CD1c-positive myeloid dendritic cell (primary cell): ENCODE results near the gene KRT80.

Source experiments
- DNase-seq: peaks from one replicate; pipeline ENCODE4 v3.0.0-alpha.2; 2016; ENCODE audit errors: extremely low spot score

Gene KRT80

GRCh38 chr12:52210925-52211650, 19.3 kb upstream of the KRT80 start:
- no peak for DNase-seq

- peak; percentile 53 for DNase-seq
These were observed 18.5 kb upstream of the KRT80 start for GRCh38 chr12:52210186-52210924.

GRCh38 chr12:52209321-52209720, 17.5 kb upstream of the KRT80 start:
- no peak for DNase-seq

GRCh38 chr12:52208424-52209165, 16.8 kb upstream of the KRT80 start:
- DNase-seq = no peak

- no peak for DNase-seq
These were observed 16.1 kb upstream of the KRT80 start for GRCh38 chr12:52207895-52208294.

- no peak for DNase-seq
These were observed 15.3 kb upstream of the KRT80 start for GRCh38 chr12:52207106-52207505.

- DNase-seq = no peak
These were observed 14.7 kb upstream of the KRT80 start for GRCh38 chr12:52206304-52207040.

GRCh38 chr12:52205612-52206303, 13.9 kb upstream of the KRT80 start:
- DNase-seq = no peak

GRCh38 chr12:52204931-52205505, 13.2 kb upstream of the KRT80 start:
- DNase-seq = no peak

GRCh38 chr12:52204095-52204930, 12.5 kb upstream of the KRT80 start:
- DNase-seq = no peak

GRCh38 chr12:52203079-52203921, 11.5 kb upstream of the KRT80 start:
- peak; percentile 95 for DNase-seq

- DNase-seq = peak; percentile 31
These were observed 10.7 kb upstream of the KRT80 start for GRCh38 chr12:52202361-52203078.

- DNase-seq = no peak
These were observed 9.6 kb upstream of the KRT80 start for GRCh38 chr12:52201451-52201839.

GRCh38 chr12:52200781-52201450, 9.1 kb upstream of the KRT80 start:
- DNase-seq = no peak

- DNase-seq = no peak
These were observed 8.4 kb upstream of the KRT80 start for GRCh38 chr12:52200086-52200780.

- no peak for DNase-seq
These were observed 7.6 kb upstream of the KRT80 start for GRCh38 chr12:52199294-52199919.
